ENCODE measurements around the gene SEC61G.

DNA sequence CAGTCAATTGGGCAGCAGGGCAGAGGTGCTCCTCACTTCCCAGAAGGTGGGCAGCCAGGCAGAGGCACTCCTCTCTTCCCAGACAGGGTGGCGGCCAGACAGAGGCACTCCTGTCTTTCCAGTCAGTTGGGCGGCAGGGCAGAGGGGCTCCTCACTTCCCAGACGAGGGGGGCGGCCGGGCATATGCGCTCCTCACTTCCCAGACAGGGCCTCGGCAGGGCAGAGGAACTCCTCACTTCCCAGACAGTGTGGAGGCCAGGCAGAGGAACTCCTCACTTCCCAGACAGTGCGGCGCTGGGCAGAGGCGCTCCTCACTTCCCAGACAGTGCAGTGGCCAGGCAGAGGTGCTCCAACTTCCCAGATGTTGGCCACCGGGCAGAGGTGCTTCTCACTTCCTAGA lies 33.4 kb upstream of the SEC61G start:
- TF ChIP-seq, protein P1, sequence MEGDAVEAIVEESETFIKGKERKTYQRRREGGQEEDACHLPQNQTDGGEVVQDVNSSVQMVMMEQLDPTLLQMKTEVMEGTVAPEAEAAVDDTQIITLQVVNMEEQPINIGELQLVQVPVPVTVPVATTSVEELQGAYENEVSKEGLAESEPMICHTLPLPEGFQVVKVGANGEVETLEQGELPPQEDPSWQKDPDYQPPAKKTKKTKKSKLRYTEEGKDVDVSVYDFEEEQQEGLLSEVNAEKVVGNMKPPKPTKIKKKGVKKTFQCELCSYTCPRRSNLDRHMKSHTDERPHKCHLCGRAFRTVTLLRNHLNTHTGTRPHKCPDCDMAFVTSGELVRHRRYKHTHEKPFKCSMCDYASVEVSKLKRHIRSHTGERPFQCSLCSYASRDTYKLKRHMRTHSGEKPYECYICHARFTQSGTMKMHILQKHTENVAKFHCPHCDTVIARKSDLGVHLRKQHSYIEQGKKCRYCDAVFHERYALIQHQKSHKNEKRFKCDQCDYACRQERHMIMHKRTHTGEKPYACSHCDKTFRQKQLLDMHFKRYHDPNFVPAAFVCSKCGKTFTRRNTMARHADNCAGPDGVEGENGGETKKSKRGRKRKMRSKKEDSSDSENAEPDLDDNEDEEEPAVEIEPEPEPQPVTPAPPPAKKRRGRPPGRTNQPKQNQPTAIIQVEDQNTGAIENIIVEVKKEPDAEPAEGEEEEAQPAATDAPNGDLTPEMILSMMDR (conservative IDR thresholded peaks at IDR 0.05; ENCODE audit: low read length), result no peak
- TF ChIP-seq EZH2phosphoT487 (IDR thresholded peaks at IDR 0.05; ENCODE audit: borderline replicate concordance), result no peak

All from Loucy (cell line).